SK-N-SH (cell line): ENCODE measurements around the gene NDUFAF5.

Source experiments
- EP300 ChIP-seq, 2 experiments: IDR thresholded peaks; 2 replicates each; pipeline versions ENCODE4 v1.4.0 to v1.6.1; 2012; ENCODE audit warnings: borderline replicate concordance in 1 of 2, low read depth in 1 of 2, low read length in 1 of 2
- GABPA ChIP-seq: IDR thresholded peaks from 2 replicates; pipeline ENCODE4 v1.4.0; 2012; ENCODE audit warnings: low read depth, mild to moderate bottlenecking
- GATA2 ChIP-seq: sonication (generic); formaldehyde crosslinking; IDR thresholded peaks from 2 replicates; pipeline ENCODE4 v1.5.0; 2020; ENCODE audit warnings: mild to moderate bottlenecking, missing genetic modification reagents
- JUND ChIP-seq: IDR thresholded peaks from 2 replicates; pipeline ENCODE4 v1.4.0; 2012
- RCOR1 ChIP-seq: fragments of 150-350 bp; IDR thresholded peaks from 2 replicates; pipeline ENCODE4 v1.6.1; 2017; ENCODE audit warnings: antibody characterized with exemption, low read length
- SIN3A ChIP-seq: IDR thresholded peaks from 2 replicates; pipeline ENCODE4 v1.6.1; 2012; ENCODE audit warnings: low read depth, mild to moderate bottlenecking, low read length, moderate library complexity, borderline replicate concordance
- TAF1 ChIP-seq: IDR thresholded peaks from 2 replicates; pipeline ENCODE4 v1.6.1; 2012; ENCODE audit warnings: low read depth, mild to moderate bottlenecking, low read length, moderate library complexity, borderline replicate concordance
- TEAD4 ChIP-seq: IDR thresholded peaks from 2 replicates; pipeline ENCODE4 v1.4.0; 2012; ENCODE audit warnings: mild to moderate bottlenecking, borderline replicate concordance; ENCODE audit not compliant: insufficient read depth
- YY1 ChIP-seq: IDR thresholded peaks from 2 replicates; pipeline ENCODE4 v1.4.0; 2012; ENCODE audit warnings: low read depth, mild to moderate bottlenecking
- TF ChIP-seq, protein P1 (sequence below): IDR thresholded peaks from 2 replicates; pipeline ENCODE4 v1.6.1; 2012; ENCODE audit warnings: mild to moderate bottlenecking, low read depth, low read length, moderate library complexity
- TF ChIP-seq, protein P2 (sequence below): IDR thresholded peaks from 2 replicates; pipeline ENCODE4 v1.4.0; 2012; ENCODE audit warnings: low read depth, borderline replicate concordance
- TF ChIP-seq, protein P3 (sequence below): fragments of 200-600 bp; sonication (generic); IDR thresholded peaks from 2 replicates; pipeline ENCODE4 v1.6.1; 2017; ENCODE audit warnings: antibody characterized with exemption, mild to moderate bottlenecking, moderate library complexity
- TF ChIP-seq, protein P4 (sequence below): IDR thresholded peaks from 2 replicates; pipeline ENCODE4 v1.4.0; 2012; ENCODE audit warnings: low read depth
- TF ChIP-seq, protein P5 (sequence below): fragments of 150-350 bp; IDR thresholded peaks from 2 replicates; pipeline ENCODE4 v1.6.1; 2017; ENCODE audit warnings: antibody characterized with exemption, low read length, low read depth, borderline replicate concordance

DNA sequence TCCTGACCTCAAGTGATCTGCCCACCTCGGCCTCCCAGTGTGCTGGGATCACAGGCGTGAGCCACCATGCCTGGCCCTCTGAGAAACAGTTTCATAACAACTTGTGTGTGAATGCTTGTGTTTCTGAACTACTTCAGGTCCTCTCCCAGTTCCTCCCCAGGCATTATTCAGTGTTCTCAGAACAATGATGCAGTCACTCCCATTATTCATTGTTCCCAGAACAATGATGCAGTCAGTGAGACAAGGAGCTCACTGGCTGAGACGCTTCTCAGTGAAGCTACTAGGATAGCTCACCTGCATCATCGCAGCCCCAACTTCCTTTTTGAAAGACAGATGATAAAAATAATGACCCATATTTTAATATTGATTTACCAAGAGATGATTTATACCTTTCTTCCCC is 71.5 kb downstream of the NDUFAF5 start:
- TF ChIP-seq, protein P1, sequence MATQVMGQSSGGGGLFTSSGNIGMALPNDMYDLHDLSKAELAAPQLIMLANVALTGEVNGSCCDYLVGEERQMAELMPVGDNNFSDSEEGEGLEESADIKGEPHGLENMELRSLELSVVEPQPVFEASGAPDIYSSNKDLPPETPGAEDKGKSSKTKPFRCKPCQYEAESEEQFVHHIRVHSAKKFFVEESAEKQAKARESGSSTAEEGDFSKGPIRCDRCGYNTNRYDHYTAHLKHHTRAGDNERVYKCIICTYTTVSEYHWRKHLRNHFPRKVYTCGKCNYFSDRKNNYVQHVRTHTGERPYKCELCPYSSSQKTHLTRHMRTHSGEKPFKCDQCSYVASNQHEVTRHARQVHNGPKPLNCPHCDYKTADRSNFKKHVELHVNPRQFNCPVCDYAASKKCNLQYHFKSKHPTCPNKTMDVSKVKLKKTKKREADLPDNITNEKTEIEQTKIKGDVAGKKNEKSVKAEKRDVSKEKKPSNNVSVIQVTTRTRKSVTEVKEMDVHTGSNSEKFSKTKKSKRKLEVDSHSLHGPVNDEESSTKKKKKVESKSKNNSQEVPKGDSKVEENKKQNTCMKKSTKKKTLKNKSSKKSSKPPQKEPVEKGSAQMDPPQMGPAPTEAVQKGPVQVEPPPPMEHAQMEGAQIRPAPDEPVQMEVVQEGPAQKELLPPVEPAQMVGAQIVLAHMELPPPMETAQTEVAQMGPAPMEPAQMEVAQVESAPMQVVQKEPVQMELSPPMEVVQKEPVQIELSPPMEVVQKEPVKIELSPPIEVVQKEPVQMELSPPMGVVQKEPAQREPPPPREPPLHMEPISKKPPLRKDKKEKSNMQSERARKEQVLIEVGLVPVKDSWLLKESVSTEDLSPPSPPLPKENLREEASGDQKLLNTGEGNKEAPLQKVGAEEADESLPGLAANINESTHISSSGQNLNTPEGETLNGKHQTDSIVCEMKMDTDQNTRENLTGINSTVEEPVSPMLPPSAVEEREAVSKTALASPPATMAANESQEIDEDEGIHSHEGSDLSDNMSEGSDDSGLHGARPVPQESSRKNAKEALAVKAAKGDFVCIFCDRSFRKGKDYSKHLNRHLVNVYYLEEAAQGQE, result no peak
- TF ChIP-seq, protein P2, sequence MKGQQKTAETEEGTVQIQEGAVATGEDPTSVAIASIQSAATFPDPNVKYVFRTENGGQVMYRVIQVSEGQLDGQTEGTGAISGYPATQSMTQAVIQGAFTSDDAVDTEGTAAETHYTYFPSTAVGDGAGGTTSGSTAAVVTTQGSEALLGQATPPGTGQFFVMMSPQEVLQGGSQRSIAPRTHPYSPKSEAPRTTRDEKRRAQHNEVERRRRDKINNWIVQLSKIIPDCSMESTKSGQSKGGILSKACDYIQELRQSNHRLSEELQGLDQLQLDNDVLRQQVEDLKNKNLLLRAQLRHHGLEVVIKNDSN, result no peak
- TF ChIP-seq, protein P3, sequence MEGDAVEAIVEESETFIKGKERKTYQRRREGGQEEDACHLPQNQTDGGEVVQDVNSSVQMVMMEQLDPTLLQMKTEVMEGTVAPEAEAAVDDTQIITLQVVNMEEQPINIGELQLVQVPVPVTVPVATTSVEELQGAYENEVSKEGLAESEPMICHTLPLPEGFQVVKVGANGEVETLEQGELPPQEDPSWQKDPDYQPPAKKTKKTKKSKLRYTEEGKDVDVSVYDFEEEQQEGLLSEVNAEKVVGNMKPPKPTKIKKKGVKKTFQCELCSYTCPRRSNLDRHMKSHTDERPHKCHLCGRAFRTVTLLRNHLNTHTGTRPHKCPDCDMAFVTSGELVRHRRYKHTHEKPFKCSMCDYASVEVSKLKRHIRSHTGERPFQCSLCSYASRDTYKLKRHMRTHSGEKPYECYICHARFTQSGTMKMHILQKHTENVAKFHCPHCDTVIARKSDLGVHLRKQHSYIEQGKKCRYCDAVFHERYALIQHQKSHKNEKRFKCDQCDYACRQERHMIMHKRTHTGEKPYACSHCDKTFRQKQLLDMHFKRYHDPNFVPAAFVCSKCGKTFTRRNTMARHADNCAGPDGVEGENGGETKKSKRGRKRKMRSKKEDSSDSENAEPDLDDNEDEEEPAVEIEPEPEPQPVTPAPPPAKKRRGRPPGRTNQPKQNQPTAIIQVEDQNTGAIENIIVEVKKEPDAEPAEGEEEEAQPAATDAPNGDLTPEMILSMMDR, result no peak
- TF ChIP-seq TAF1, result no peak
- TF ChIP-seq, protein P4, sequence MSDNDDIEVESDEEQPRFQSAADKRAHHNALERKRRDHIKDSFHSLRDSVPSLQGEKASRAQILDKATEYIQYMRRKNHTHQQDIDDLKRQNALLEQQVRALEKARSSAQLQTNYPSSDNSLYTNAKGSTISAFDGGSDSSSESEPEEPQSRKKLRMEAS, result no peak
- TF ChIP-seq GATA2 (CRISPR knock-in tag), result no peak
- TF ChIP-seq JUND, result no peak
- TF ChIP-seq TEAD4, result no peak
- no peak for TF ChIP-seq YY1
- no peak for TF ChIP-seq EP300 (IDR thresholded peaks at IDR 0.05; ENCODE audit: borderline replicate concordance in 1 of 2, low read depth in 1 of 2, low read length in 1 of 2)
- no peak for TF ChIP-seq GABPA
- TF ChIP-seq, protein P5, sequence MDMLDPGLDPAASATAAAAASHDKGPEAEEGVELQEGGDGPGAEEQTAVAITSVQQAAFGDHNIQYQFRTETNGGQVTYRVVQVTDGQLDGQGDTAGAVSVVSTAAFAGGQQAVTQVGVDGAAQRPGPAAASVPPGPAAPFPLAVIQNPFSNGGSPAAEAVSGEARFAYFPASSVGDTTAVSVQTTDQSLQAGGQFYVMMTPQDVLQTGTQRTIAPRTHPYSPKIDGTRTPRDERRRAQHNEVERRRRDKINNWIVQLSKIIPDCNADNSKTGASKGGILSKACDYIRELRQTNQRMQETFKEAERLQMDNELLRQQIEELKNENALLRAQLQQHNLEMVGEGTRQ, result no peak
- TF ChIP-seq RCOR1, result no peak
- no peak for TF ChIP-seq SIN3A
